Measurements from ENCODE around the gene B4GALT1.

Gene B4GALT1

GRCh38 chr9:33172256-33173238 is 5.4 kb upstream of the B4GALT1 start:
- DNase-seq = no peak
- TF ChIP-seq, protein P1, sequence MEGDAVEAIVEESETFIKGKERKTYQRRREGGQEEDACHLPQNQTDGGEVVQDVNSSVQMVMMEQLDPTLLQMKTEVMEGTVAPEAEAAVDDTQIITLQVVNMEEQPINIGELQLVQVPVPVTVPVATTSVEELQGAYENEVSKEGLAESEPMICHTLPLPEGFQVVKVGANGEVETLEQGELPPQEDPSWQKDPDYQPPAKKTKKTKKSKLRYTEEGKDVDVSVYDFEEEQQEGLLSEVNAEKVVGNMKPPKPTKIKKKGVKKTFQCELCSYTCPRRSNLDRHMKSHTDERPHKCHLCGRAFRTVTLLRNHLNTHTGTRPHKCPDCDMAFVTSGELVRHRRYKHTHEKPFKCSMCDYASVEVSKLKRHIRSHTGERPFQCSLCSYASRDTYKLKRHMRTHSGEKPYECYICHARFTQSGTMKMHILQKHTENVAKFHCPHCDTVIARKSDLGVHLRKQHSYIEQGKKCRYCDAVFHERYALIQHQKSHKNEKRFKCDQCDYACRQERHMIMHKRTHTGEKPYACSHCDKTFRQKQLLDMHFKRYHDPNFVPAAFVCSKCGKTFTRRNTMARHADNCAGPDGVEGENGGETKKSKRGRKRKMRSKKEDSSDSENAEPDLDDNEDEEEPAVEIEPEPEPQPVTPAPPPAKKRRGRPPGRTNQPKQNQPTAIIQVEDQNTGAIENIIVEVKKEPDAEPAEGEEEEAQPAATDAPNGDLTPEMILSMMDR (IDR thresholded peaks at IDR 0.05; ENCODE audit: low read depth, low read length) = no peak
- Histone ChIP-seq H3K36me3 (no peaks in the 10 kb centered on the region), H3K4me3 (ENCODE audit: low read depth, low read length) (no peak overlapping the region), H3K27ac (no peak overlapping the region), H3K27me3 (ENCODE audit: insufficient read depth, low read depth, severe bottlenecking) (no peaks in the 10 kb centered on the region), H3K9me3 (ENCODE audit: severe bottlenecking) (no peaks in the 10 kb centered on the region)

GRCh38 chr9:33170464-33171415 is 3.6 kb upstream of the B4GALT1 start:
- Histone ChIP-seq H3K36me3 (no peaks in the 10 kb centered on the region; the same call in 1 of the 2 replicates), H3K27me3 (ENCODE audit: insufficient read depth, low read depth, severe bottlenecking) (no peaks in the 10 kb centered on the region)

GRCh38 chr9:33168941-33169544 is 1.9 kb upstream of the B4GALT1 start:
- no peak for DNase-seq
- TF ChIP-seq, protein P1 (IDR thresholded peaks at IDR 0.05; ENCODE audit: low read depth, low read length) = no peak
- Histone ChIP-seq H3K4me3 (ENCODE audit: low read depth, low read length) (no peak overlapping the region), H3K36me3 (no peaks in the 10 kb centered on the region; the same call in 1 of the 2 replicates), H3K27me3 (ENCODE audit: insufficient read depth, low read depth, severe bottlenecking) (no peaks in the 10 kb centered on the region), H3K9me3 (ENCODE audit: severe bottlenecking) (no peaks in the 10 kb centered on the region), H3K27ac (no peak overlapping the region)

More at GRCh38 chr9:33170464-33171415, 3.6 kb upstream of the B4GALT1 start:
- no peaks in the 10 kb centered on the region for H3K9me3 ChIP-seq (ENCODE audit: severe bottlenecking)
- TF ChIP-seq, protein P1 (IDR thresholded peaks at IDR 0.05; ENCODE audit: low read depth, low read length) = peak; percentile 73
- H3K27ac ChIP-seq = no peak overlapping the region
- peak; percentile 67 for DNase-seq
- no peak overlapping the region for H3K4me3 ChIP-seq (ENCODE audit: low read depth, low read length)

- Histone ChIP-seq H3K36me3 (no peaks in the 10 kb centered on the region; the same call in 1 of the 2 replicates), H3K27me3 (ENCODE audit: insufficient read depth, low read depth, severe bottlenecking) (no peaks in the 10 kb centered on the region), H3K27ac (peak overlapping the region; percentile 80; the same call in 1 of the 2 replicates), H3K4me3 (ENCODE audit: low read depth, low read length) (peak overlapping the region; percentile 63), H3K9me3 (ENCODE audit: severe bottlenecking) (no peaks in the 10 kb centered on the region)
- TF ChIP-seq, protein P1 (IDR thresholded peaks at IDR 0.05; ENCODE audit: low read depth, low read length) = no peak
- no peak for DNase-seq
Observed at GRCh38 chr9:33167972-33168461, 881 bp upstream of the B4GALT1 start.
